A549 treated with GW870086 at 1 μM for 4 hours (cell line): ENCODE data around the gene KMT2A. TPM values are rescaled to one million over a fixed set of nuclear protein-coding genes. Genes with fewer than 3 reads are reported as not detected.

Source experiments
- total RNA-seq: library from RNA; stranded (reverse); fragments of 200-300 nt; extraction: Qiagen RNA extraction; gene quantifications from 5 replicates; pipeline ENCODE4 v1.2.3, GENCODE V29; 2022; ENCODE audit warnings: low read depth

Gene KMT2A
- 7.9 to 13.1 TPM (median 12.6 TPM) in 5 replicates for total RNA-seq

GRCh38 chr11:118435893-118436624 is at the start of gene KMT2A:
TSS of gene KMT2A (plus strand) at chr11:118436492. CDS start at chr11:118436513, 21 bp downstream.

GRCh38 chr11:118401151-118401879 is 35.0 kb upstream of the KMT2A start, which contains the start of gene ATP5MG:
TSS of gene ATP5MG (plus strand) at chr11:118401606. CDS start at chr11:118401666, 60 bp downstream.

GRCh38 chr11:118527109-118527508 is 90.8 kb downstream of the KMT2A start, which contains the start of gene TTC36:
TSS of gene TTC36 (plus strand) at chr11:118527474. CDS start at chr11:118527495, 21 bp downstream.

GRCh38 chr11:118530683-118531596 is 94.6 kb downstream of the KMT2A start, which contains the start of gene TMEM25:
TSS of gene TMEM25 (plus strand) at chr11:118531192. CDS start at chr11:118531802, 610 bp downstream.

GRCh38 chr11:118572061-118572980 is 136.0 kb downstream of the KMT2A start, which contains the start of gene ARCN1:
TSS of gene ARCN1 (plus strand) at chr11:118572409. CDS start at chr11:118572548, 139 bp downstream.

Other genes with a start within 250 kb of the KMT2A start
- not detected in 5 replicates for gene JAML, start 211.5 kb upstream of the KMT2A start, total RNA-seq
- 0.19 to 0.50 TPM (median 0.31 TPM) in 5 replicates for gene MPZL3, start 184.1 kb upstream of the KMT2A start, total RNA-seq
- 0.07 to 0.09 TPM in 2 of 5 replicates, not detected in the others for gene MPZL2, start 172.2 kb upstream of the KMT2A start, total RNA-seq
- not detected in 5 replicates for gene CD3E, start 131.8 kb upstream of the KMT2A start, total RNA-seq
- gene CD3D, start 93.8 kb upstream of the KMT2A start, total RNA-seq, result not detected in 5 replicates
- not detected in 5 replicates for gene CD3G, start 92.1 kb upstream of the KMT2A start, total RNA-seq
- gene UBE4A, start 76.9 kb upstream of the KMT2A start, total RNA-seq, result 8.0 to 11.4 TPM (median 9.9 TPM) in 5 replicates
- gene ATP5MG, start 34.9 kb upstream of the KMT2A start, total RNA-seq, result 168 to 215 TPM (median 195 TPM) in 5 replicates
- gene TTC36, start 91.0 kb downstream of the KMT2A start, total RNA-seq, result not detected in 5 replicates
- 0.40 to 0.67 TPM (median 0.59 TPM) in 5 replicates for gene TMEM25, start 94.7 kb downstream of the KMT2A start, total RNA-seq
- 15.8 to 17.7 TPM (median 16.4 TPM) in 5 replicates for gene IFT46, start 129.4 kb downstream of the KMT2A start, total RNA-seq
- 84.4 to 96.1 TPM (median 94.7 TPM) in 5 replicates for gene ARCN1, start 135.9 kb downstream of the KMT2A start, total RNA-seq
- 7.0 to 9.8 TPM (median 7.5 TPM) in 5 replicates for gene PHLDB1, start 171.1 kb downstream of the KMT2A start, total RNA-seq
- gene TREH, start 243.2 kb downstream of the KMT2A start, total RNA-seq, result not detected in 5 replicates